HTR-8/SVneo (cell line): ENCODE results near the gene TM4SF1.
A peak's percentile ranks its signal among the peaks of the same experiment; 100 is the strongest.

Source experiments
- DNase-seq: peaks from one replicate; pipeline ENCODE4 v3.0.0; 2011; ENCODE audit warnings: low spot score, mixed read lengths; ENCODE audit not compliant: insufficient read length
- FAIRE-seq: peaks from 2 replicates; lab custom pipeline; 2011; peaks lifted over from hg19 to GRCh38; lab: Jason Lieb, UNC

TM4SF1 gene

GRCh38 chr3:149376718-149377407 is 586 bp downstream of the TM4SF1 start:
- DNase-seq (no peak), FAIRE-seq (no peak)

GRCh38 chr3:149375501-149376196 is 1.8 kb downstream of the TM4SF1 start:
- FAIRE-seq, result no peak

GRCh38 chr3:149374793-149375500 is 2.5 kb downstream of the TM4SF1 start:
- no peak for FAIRE-seq
- no peak for DNase-seq

More at GRCh38 chr3:149375501-149376196, 1.8 kb downstream of the TM4SF1 start:
- no peak for DNase-seq

- no peak for DNase-seq
- FAIRE-seq, result no peak
These were observed 3.1 kb downstream of the TM4SF1 start for GRCh38 chr3:149374391-149374790.

GRCh38 chr3:149373235-149374125 is 4.0 kb downstream of the TM4SF1 start:
- DNase-seq (no peak), FAIRE-seq (no peak)

- FAIRE-seq (no peak), DNase-seq (no peak)
These were observed 5.7 kb downstream of the TM4SF1 start for GRCh38 chr3:149371723-149372114.

GRCh38 chr3:149371001-149371722 is 6.3 kb downstream of the TM4SF1 start:
- no peak for FAIRE-seq

GRCh38 chr3:149369991-149370866 is 7.2 kb downstream of the TM4SF1 start:
- no peak for DNase-seq
- no peak for FAIRE-seq

More at GRCh38 chr3:149371001-149371722, 6.3 kb downstream of the TM4SF1 start:
- no peak for DNase-seq

- DNase-seq, result no peak
- no peak for FAIRE-seq
These were observed 8.6 kb downstream of the TM4SF1 start for GRCh38 chr3:149368674-149369497.

- DNase-seq, result no peak
- FAIRE-seq, result no peak
These were observed 9.2 kb downstream of the TM4SF1 start for GRCh38 chr3:149368201-149368673.

- FAIRE-seq (no peak), DNase-seq (no peak)
These were observed 10.3 kb downstream of the TM4SF1 start for GRCh38 chr3:149366941-149367840.

GRCh38 chr3:149366031-149366430 is 11.4 kb downstream of the TM4SF1 start:
- no peak for DNase-seq
- FAIRE-seq, result no peak

- FAIRE-seq (no peak), DNase-seq (no peak)
These were observed 12.8 kb downstream of the TM4SF1 start for GRCh38 chr3:149364624-149365023.

- no peak for DNase-seq
- peak; percentile 57 for FAIRE-seq
These were observed 14.4 kb downstream of the TM4SF1 start for GRCh38 chr3:149363053-149363452.

GRCh38 chr3:149362366-149362765 is 15.1 kb downstream of the TM4SF1 start:
- no peak for DNase-seq
- no peak for FAIRE-seq

GRCh38 chr3:149356630-149357029 is 20.8 kb downstream of the TM4SF1 start:
- DNase-seq (no peak), FAIRE-seq (no peak)
